ENCODE results near the gene DOCK1.

DNA sequence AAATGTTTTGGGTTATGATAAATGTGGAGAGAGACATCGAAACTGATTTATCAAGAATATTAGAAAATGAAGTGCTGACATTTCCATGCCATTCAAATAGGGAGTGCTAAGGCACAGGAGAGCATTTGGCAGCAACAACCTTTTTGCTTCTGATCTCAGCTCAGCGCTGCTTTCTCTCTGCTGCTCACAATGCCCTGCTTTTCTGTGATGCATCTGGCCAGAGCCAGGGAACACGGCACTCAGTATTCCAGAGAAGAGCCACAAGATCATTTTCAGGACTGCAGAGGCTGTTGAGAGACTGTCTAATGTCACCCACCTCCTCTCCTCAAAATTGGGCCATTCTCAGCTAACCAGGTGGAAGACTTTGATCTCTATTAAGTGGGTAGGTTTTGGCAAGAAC, 263.0 kb downstream of the DOCK1 start:
- TF ChIP-seq CTCF (IDR thresholded peaks at IDR 0.05) = no peak
- no peak for TF ChIP-seq ZFX (IDR thresholded peaks at IDR 0.05; ENCODE audit: borderline replicate concordance)

All from 22Rv1 (cell line).